Caco-2 (cell line): ENCODE results near the gene PGC. TPM values are rescaled to one million over a fixed set of nuclear protein-coding genes. Genes with fewer than 3 reads are reported as not detected.

Experiments used
- BruUV-seq: library from RNA; stranded (reverse); fragments of 400-500 nt; replicated peaks from 2 replicates; lab custom pipeline; 2021; lab: Mats Ljungman, UMichigan
- CTCF ChIA-PET: fragments of 300-600 bp; sonication (Branson Sonifier 250); formaldehyde crosslinking; loops from one replicate; lab custom pipeline; 2022; ENCODE audit warnings: antibody characterized with exemption; lab: Charles Lee
- POLR2A ChIA-PET: fragments of 300-600 bp; sonication (Branson Sonifier 250); formaldehyde crosslinking; loops from one replicate; lab custom pipeline; 2022; ENCODE audit warnings: antibody characterized with exemption; lab: Charles Lee
- DNase-seq, 2 experiments: peaks; one replicate each; pipeline versions ENCODE4 v3.0.0 to v3.0.0-alpha.2; 2020 to 2022
- H3K27me3 ChIP-seq: replicated peaks from 2 replicates; pipeline ENCODE4 v1.6.0; 2011; ENCODE audit warnings: low read length; ENCODE audit not compliant: control insufficient read depth, insufficient read depth
- H3K36me3 ChIP-seq: 2 replicates; pipeline ENCODE4 v1.5.1; 2011; ENCODE audit warnings: low read length; ENCODE audit not compliant: control insufficient read depth, insufficient read depth
- H3K4me1 ChIP-seq: fragments of 250-450 bp; sonication (Bioruptor Pico); 2 replicates; pipeline ENCODE4 v1.5.1; 2020; ENCODE audit warnings: mild to moderate bottlenecking
- H3K4me3 ChIP-seq: 2 replicates; pipeline ENCODE4 v1.5.1; 2011; ENCODE audit warnings: low read depth, mild to moderate bottlenecking, control low read depth, low read length
- H3K9me3 ChIP-seq: fragments of 250-450 bp; sonication (Bioruptor Pico); 2 replicates; pipeline ENCODE4 v1.5.1; 2020; ENCODE audit warnings: mild to moderate bottlenecking, moderate library complexity
- H3K27ac Mint-ChIP-seq: one replicate; pipeline ENCODE4 v1.8.0; 2022; ENCODE audit warnings: mixed read lengths; ENCODE audit not compliant: unreplicated experiment
- H3K27me3 Mint-ChIP-seq: one replicate; pipeline ENCODE4 v1.8.0; 2022; ENCODE audit warnings: mixed read lengths; ENCODE audit not compliant: insufficient read depth, unreplicated experiment
- H3K36me3 Mint-ChIP-seq: one replicate; pipeline ENCODE4 v1.8.0; 2022; ENCODE audit warnings: mild to moderate bottlenecking, mixed read lengths; ENCODE audit not compliant: insufficient read depth, unreplicated experiment
- H3K4me1 Mint-ChIP-seq: one replicate; pipeline ENCODE4 v1.8.0; 2022; ENCODE audit warnings: low read depth, mixed read lengths; ENCODE audit not compliant: unreplicated experiment
- H3K4me3 Mint-ChIP-seq: one replicate; pipeline ENCODE4 v1.8.0; 2022; ENCODE audit warnings: mild to moderate bottlenecking, moderate library complexity, mixed read lengths; ENCODE audit not compliant: unreplicated experiment
- H3K9me3 Mint-ChIP-seq: one replicate; pipeline ENCODE4 v1.8.0; 2022; ENCODE audit warnings: mixed read lengths; ENCODE audit not compliant: unreplicated experiment
- intact Hi-C: fragments of 100-400 bp; cut with micrococcal nuclease; formaldehyde crosslinking; loops from one replicate; pipeline ENCODE4 v1.10.0; 2022; ENCODE audit not compliant: unreplicated experiment
- total RNA-seq: library from RNA; stranded (reverse); gene quantifications from 2 replicates; pipeline ENCODE4 v1.2.3, GENCODE V29; 2022
- TF ChIP-seq, protein P1 (sequence below), 2 experiments: fragments of 200-600 bp in 1 of 2; IDR thresholded peaks; 1 replicate in 1 of 2; 2 replicates in 1 of 2; pipeline versions ENCODE4 v1.5.1 to v1.8.0; 2011 to 2022; ENCODE audit warnings: antibody characterized with exemption in 1 of 2, control low read depth in 1 of 2, inconsistent platforms in 1 of 2, low read depth in 1 of 2, low read length in 1 of 2, mild to moderate bottlenecking in 1 of 2, moderate library complexity in 1 of 2; ENCODE audit not compliant: insufficient read depth in 1 of 2, severe bottlenecking in 1 of 2, unreplicated experiment in 1 of 2

PGC gene
- total RNA-seq, 1 experiment from 2014 or later, result 12.2 TPM

DNA sequence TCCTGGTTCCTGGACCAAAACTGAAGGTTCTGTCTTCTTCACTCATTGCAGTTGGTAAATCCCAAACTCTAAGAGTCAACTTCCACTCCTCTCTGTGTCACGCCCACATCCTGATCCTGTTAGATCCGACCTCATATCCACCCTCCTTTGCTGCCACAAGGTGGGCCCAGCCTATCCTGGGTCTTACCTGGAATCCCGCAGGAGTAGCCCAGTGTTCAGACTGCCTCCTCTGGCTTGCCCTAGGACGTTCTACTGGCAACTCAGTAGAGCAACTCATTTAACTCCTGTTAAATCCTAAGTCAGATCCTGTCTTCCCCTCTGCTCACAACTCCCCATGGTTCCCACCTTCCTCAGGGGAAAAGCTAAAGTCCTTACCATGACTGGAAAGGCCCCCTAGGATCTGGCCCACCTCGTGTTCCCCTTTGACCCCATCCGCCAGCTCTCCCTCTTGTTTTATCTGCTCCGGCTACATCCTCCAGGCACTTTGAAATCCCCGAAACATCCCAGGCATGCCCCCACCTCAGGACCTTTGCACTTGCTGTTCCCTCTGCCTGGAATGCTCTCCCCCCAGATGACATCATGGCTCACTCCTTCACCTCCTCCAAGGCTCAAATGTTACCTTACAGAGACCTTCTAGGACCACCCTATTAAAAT is 55.6 kb downstream of the PGC start:
- Histone ChIP-seq H3K36me3 (no peaks in the 10 kb centered on the region), H3K4me3 (no peak overlapping the region), H3K4me1 (peaks cover 21% of the 10 kb centered on the region), H3K27me3 (no peaks in the 10 kb centered on the region), H3K9me3 (no peaks in the 10 kb centered on the region)
- no peaks in the 10 kb centered on the region for H3K36me3 Mint-ChIP-seq
- peak overlapping the region; percentile 32 for H3K27ac Mint-ChIP-seq
- DNase-seq, result peak; percentile 16 to 60
- intact Hi-C loops, result no loop called here
- CTCF ChIA-PET, result interaction anchor here (1.0 to 1.5 kb wide), 4 partner anchors 9 to 324 kb away, joined by 3 to 5 read pairs (median 3); no protein-coding TSS in a partner anchor
- BruUV-seq, result no TSS peak
- H3K4me1 Mint-ChIP-seq, result peaks cover 15% of the 10 kb centered on the region
- POLR2A ChIA-PET, result no interaction called here
- H3K9me3 Mint-ChIP-seq, result no peaks in the 10 kb centered on the region
- no peak overlapping the region for H3K4me3 Mint-ChIP-seq
- H3K27me3 Mint-ChIP-seq, result no peaks in the 10 kb centered on the region
- TF ChIP-seq, protein P1, sequence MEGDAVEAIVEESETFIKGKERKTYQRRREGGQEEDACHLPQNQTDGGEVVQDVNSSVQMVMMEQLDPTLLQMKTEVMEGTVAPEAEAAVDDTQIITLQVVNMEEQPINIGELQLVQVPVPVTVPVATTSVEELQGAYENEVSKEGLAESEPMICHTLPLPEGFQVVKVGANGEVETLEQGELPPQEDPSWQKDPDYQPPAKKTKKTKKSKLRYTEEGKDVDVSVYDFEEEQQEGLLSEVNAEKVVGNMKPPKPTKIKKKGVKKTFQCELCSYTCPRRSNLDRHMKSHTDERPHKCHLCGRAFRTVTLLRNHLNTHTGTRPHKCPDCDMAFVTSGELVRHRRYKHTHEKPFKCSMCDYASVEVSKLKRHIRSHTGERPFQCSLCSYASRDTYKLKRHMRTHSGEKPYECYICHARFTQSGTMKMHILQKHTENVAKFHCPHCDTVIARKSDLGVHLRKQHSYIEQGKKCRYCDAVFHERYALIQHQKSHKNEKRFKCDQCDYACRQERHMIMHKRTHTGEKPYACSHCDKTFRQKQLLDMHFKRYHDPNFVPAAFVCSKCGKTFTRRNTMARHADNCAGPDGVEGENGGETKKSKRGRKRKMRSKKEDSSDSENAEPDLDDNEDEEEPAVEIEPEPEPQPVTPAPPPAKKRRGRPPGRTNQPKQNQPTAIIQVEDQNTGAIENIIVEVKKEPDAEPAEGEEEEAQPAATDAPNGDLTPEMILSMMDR (IDR thresholded peaks at IDR 0.05; ENCODE audit: insufficient read depth in 1 of 2, low read depth in 1 of 2, low read length in 1 of 2, severe bottlenecking in 1 of 2, unreplicated experiment in 1 of 2), result no peak

DNA sequence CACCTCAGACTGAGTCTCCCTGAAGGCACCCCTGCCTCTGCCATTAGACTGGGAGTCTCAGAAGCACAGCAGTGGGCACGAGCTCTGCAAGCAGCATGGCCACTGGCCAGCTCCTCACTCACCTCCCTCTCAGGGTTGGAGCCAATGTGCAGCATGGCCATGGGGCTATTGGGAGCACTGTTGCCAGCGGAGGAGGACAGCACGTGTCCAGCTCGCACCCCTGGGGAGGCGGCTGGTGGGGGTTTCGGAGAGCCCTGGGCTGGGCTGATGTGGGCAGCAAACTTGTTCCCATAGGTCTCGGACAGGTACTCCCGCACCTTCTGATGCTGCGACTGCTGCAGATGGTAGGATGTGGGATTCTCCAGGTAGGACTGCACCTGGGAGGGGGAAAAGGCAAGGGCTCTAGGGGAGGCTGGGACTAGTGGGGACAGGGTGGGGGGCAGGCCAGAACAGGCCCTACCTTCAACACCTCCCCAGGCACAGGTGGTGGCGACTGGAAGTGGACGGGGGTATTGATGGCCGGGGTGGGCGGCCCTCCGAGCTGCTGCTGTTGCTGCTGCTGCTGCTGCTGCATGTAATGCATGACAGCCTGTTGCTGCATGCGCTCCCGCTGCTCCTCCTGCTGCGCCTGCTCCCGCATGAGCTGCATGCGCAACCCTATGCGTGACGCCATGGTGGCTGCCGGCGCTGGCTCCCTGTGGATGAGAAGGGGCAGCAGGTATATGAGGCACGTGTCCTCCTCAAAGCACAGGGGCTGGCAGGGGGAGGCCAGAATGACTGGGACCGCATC is 56.5 kb downstream of the PGC start:
- ChIA-PET POLR2A (no interaction called here), CTCF (interaction anchor here (0.5 to 1.3 kb wide), 3 partner anchors 248 to 323 kb away, joined by 3 to 6 read pairs (median 5); no protein-coding TSS in a partner anchor)
- H3K27me3 ChIP-seq, result no peaks in the 10 kb centered on the region
- H3K4me1 ChIP-seq, result peaks cover 21% of the 10 kb centered on the region
- H3K9me3 ChIP-seq, result no peaks in the 10 kb centered on the region
- H3K36me3 ChIP-seq, result no peaks in the 10 kb centered on the region
- Mint-ChIP-seq H3K36me3 (no peaks in the 10 kb centered on the region), H3K27ac (no peak overlapping the region), H3K9me3 (no peaks in the 10 kb centered on the region), H3K4me1 (peaks cover 15% of the 10 kb centered on the region), H3K27me3 (no peaks in the 10 kb centered on the region), H3K4me3 (no peak overlapping the region)
- no peak for DNase-seq
- no TSS peak for BruUV-seq
- intact Hi-C loops, result no loop called here
- no peak overlapping the region for H3K4me3 ChIP-seq
- TF ChIP-seq, protein P1 (IDR thresholded peaks at IDR 0.05; ENCODE audit: insufficient read depth in 1 of 2, low read depth in 1 of 2, low read length in 1 of 2, severe bottlenecking in 1 of 2, unreplicated experiment in 1 of 2), result no peak

DNA sequence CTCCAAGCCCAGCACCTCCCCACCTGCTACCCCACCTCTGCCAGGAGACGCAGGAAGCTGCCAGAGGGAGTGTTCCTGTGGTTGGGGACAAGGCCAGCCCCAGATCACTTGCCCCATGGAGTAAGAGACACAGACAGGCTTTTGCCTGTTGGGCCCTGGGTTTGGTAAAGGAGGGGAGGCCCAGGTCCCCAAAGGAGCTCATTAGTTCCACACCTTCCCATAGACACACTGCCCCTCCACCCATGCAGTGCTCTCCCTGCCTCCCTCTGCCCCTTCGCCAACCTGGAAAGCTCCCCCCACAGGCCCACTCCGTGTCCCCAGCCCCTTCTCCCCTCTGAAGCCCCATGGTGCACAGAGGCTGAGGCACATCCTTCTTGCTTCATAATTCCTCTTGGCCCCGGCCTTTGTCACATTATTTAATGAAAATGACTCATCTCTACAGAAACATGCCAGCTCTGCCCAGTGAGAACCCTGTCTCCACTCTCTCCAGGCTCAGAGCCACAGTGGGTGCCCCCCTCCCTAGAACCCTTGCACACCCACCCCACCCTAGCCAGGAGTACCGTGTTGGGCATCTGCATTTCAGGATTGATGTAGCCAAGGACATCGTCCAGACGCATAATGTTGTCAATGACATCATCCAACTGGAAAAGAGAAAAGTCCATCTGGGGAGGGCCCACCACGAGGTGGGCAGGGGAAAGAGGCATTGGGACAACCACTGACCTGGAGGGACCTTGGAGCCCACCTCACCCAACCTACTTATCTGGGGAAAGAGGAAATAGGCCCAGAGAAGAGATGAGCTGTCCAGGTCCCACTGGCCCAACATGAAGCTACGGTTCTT is 57.8 kb downstream of the PGC start:
- H3K27ac Mint-ChIP-seq, result no peak overlapping the region
- H3K4me3 Mint-ChIP-seq, result no peak overlapping the region
- peak in 1 of 2 experiments; percentile 18 for DNase-seq
- no peaks in the 10 kb centered on the region for H3K27me3 Mint-ChIP-seq
- TF ChIP-seq, protein P1 (IDR thresholded peaks at IDR 0.05; ENCODE audit: insufficient read depth in 1 of 2, low read depth in 1 of 2, low read length in 1 of 2, severe bottlenecking in 1 of 2, unreplicated experiment in 1 of 2), result no peak
- no peaks in the 10 kb centered on the region for H3K36me3 Mint-ChIP-seq
- BruUV-seq, result no TSS peak
- H3K36me3 ChIP-seq, result no peaks in the 10 kb centered on the region
- H3K27me3 ChIP-seq, result no peaks in the 10 kb centered on the region
- H3K4me1 ChIP-seq, result peaks cover 21% of the 10 kb centered on the region
- intact Hi-C loops, result no loop called here
- H3K4me3 ChIP-seq, result no peak overlapping the region
- no peaks in the 10 kb centered on the region for H3K9me3 ChIP-seq
- ChIA-PET CTCF (interaction anchor here (1.0 to 1.3 kb wide), 2 partner anchors 319 to 322 kb away, joined by 3 read pairs; no protein-coding TSS in a partner anchor), POLR2A (interaction anchor here (0.6 kb wide), 1 partner anchor 45 kb away, joined by 5 read pairs; no protein-coding TSS in a partner anchor)
- no peaks in the 10 kb centered on the region for H3K9me3 Mint-ChIP-seq
- H3K4me1 Mint-ChIP-seq, result peaks cover 15% of the 10 kb centered on the region
